Subcutaneous adipose tissue (tissue), 4 donors: ENCODE measurements around the gene KIF26A. TPM values are rescaled to one million over a fixed set of nuclear protein-coding genes. Genes with fewer than 3 reads are reported as not detected.

Experiments used
- total RNA-seq, 4 donors: library from RNA; depleted of rRNA; stranded (reverse); fragments of >200 nt; gene quantifications; one replicate each; pipeline ENCODE4 v1.1.0, GENCODE V29; 2016
- TF ChIP-seq, protein P1 (sequence below): fragments of 450-650 bp; IDR thresholded peaks from one replicate; pipeline ENCODE4 v1.5.1; 2016; ENCODE audit warnings: low read depth, mild to moderate bottlenecking, control low read depth, antibody characterized with exemption, moderate library complexity

The KIF26A gene
- total RNA-seq, 4 donors from 2014 or later: 0.51 to 9.8 (median 0.88) TPM

- TF ChIP-seq, protein P1, sequence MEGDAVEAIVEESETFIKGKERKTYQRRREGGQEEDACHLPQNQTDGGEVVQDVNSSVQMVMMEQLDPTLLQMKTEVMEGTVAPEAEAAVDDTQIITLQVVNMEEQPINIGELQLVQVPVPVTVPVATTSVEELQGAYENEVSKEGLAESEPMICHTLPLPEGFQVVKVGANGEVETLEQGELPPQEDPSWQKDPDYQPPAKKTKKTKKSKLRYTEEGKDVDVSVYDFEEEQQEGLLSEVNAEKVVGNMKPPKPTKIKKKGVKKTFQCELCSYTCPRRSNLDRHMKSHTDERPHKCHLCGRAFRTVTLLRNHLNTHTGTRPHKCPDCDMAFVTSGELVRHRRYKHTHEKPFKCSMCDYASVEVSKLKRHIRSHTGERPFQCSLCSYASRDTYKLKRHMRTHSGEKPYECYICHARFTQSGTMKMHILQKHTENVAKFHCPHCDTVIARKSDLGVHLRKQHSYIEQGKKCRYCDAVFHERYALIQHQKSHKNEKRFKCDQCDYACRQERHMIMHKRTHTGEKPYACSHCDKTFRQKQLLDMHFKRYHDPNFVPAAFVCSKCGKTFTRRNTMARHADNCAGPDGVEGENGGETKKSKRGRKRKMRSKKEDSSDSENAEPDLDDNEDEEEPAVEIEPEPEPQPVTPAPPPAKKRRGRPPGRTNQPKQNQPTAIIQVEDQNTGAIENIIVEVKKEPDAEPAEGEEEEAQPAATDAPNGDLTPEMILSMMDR: no peak
These were observed 83.4 kb downstream of the KIF26A start for GRCh38 chr14:104221636-104222369.

DNA sequence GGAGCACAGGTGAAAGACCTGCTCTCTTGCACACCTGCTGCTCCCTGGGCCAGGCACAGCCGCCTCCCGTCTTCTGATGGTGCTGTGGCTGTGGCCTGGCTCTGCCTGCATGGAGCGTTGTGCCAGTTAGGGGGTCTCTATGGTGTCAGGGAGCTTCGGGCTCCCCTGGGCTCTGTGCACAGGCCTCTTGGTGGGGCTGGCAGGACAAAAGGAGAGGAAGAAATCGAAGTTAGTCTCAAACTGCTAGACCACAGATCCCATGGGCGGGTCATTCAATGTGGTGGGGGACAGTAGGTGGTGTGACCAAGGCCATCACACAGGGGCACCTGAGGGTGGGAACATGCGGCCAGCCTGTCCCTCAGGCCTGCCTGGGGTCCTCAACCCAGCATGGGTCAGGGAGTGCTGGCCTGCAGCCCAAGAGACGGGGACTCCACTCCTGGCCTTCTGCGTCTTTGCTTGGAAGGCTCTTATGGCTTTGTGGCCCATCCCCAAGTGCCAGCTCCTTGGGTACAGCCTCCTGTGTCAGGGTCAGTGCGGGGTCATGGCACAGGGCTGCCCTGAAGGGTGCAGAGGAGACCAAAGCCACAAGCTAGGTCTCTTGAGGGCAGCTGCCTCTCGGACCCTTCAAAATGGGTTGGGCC is 84.1 kb downstream of the KIF26A start:
- TF ChIP-seq, protein P1: no peak

- TF ChIP-seq, protein P1: no peak
These were observed 85.0 kb downstream of the KIF26A start for GRCh38 chr14:104223101-104224041.

DNA sequence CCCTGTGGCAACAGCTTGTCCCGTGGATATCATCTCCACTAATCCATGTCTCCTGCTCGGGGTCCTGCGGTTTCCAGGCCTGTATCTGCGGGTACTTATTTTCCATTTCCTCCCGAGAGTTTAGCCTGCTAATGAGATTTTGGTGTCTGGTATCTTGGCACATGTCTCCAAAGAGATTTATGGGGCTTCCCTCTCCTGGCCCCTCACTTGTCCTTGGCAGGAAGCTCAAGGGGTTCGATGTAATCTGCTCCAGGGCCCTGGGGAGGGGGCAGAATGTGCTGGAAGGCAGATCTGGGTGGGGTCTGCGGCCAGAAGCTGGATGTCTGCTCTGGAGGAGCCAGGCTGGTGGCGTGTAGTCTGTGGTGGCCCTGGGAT is 85.7 kb downstream of the KIF26A start:
- TF ChIP-seq, protein P1: no peak

DNA sequence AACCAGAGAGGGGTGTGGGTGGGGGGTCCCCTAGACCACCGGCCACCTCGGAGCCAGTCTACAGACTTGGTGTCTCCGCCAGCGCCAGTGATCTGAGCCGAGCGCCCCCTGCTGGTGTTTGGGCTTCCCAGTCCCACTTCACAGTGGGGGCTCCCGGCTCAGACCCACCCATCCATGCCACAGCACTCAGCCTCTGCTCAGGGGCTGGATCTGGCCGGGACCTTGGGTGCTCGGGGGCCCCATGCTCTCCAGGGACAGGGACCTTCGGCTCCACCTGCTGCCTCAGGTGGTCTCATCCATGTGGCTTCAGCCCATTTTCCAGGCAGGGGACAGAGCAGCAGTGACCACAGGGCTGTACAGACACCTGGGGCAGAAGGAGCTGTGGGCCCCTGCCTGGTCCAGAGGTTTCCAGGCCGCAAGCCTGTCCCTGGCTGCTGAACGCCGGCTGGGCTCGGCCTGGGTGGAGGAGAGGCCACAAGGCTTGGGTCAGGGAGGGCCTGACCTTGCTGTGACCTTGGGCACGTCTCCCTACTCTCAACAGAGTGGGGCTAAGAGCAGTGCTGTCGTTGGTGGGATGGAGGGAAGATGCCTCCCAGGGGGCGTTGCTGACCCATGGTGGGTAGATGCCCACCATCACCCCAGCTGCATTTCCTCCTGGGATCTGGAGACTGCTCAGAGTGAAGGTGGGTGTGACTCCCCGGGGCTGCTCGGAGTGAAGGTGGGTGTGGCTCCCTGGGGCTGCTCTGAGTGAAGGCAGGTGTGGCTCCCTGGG is 86.3 kb downstream of the KIF26A start:
- TF ChIP-seq, protein P1: no peak

DNA sequence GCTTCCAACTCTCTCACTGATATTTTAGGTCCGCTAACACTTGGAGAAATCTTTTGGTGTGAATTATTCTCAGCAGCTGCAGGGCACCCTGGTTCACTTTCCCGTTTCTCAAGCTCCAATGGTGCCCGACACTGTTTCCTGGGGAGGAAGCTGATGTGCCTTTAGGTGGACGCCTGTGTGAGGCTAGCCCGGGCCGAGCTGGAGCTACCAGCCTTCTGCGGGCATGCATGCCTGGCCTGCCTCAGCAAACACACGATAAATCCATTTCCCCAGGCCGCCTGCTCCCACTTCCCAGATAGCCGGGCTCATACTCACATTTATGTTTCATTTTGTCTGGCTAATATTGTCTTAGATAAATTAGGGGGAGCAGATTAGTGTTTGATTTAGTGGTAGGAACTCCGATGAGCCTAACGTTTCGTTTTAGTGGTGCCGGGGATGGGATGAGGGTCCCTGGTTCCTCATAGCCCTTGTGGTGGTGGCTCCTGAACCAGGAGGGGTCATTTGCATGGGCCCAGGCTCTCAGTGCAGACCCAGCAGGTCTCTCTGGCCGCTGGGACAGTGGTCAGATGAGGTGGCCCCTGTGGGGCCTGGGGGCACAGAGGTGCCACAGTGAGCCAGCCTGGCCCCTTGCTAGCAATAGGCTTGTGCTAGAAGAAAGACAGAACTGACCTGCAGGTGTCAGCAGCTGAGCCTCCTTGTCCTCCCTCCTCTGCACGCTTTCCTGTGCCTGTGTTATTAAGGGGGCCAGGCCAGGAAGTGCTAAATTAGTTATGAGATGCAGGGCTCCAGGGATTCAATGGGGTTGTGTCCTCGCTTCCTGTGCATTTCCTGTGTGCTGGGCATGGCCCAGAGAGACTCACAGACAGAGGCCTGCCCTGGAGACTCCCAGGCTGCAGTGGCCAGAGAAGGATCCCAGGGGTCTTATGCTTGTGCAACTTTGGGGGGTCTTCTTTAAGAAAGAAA is 88.3 kb downstream of the KIF26A start:
- TF ChIP-seq, protein P1: no peak
